Measurements from ENCODE around the gene NANOG.
"Not testable (repeated sequence)": the region's sequence is repeated elsewhere in the genome, so short reads cannot be mapped to it uniquely, and the experiment has no call there.

Gene NANOG

DNA sequence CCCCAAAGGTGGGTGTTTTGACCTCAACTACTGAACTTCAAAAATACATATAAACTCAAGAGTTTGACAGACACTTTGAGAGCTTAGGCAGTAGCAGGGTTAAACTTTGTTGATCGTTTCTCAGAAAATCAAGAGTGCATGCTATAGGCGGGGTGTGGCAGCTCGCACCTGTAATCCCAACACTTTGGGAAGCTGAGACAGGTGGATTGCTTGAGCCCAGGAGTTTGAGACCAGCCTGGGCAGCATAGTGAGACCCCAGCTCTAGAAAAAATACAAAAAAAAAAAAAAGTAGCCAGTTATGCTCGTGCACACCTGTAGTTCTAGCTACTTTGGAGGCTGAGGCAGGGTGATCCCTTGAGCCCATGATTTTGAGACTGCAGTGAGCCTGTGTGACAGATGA lies 12.3 kb downstream of the NANOG start:
- TF ChIP-seq, protein P1, sequence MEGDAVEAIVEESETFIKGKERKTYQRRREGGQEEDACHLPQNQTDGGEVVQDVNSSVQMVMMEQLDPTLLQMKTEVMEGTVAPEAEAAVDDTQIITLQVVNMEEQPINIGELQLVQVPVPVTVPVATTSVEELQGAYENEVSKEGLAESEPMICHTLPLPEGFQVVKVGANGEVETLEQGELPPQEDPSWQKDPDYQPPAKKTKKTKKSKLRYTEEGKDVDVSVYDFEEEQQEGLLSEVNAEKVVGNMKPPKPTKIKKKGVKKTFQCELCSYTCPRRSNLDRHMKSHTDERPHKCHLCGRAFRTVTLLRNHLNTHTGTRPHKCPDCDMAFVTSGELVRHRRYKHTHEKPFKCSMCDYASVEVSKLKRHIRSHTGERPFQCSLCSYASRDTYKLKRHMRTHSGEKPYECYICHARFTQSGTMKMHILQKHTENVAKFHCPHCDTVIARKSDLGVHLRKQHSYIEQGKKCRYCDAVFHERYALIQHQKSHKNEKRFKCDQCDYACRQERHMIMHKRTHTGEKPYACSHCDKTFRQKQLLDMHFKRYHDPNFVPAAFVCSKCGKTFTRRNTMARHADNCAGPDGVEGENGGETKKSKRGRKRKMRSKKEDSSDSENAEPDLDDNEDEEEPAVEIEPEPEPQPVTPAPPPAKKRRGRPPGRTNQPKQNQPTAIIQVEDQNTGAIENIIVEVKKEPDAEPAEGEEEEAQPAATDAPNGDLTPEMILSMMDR (IDR thresholded peaks at IDR 0.05; ENCODE audit: low read depth, low read length): no peak
- TF ChIP-seq, protein P2, sequence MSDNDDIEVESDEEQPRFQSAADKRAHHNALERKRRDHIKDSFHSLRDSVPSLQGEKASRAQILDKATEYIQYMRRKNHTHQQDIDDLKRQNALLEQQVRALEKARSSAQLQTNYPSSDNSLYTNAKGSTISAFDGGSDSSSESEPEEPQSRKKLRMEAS (IDR thresholded peaks at IDR 0.05; ENCODE audit: low read depth, low read length): no peak
- no peak for TF ChIP-seq POLR2A (IDR thresholded peaks at IDR 0.05; ENCODE audit: extremely low read depth, insufficient read length)
- no peak for TF ChIP-seq MYC (IDR thresholded peaks at IDR 0.05; ENCODE audit: low read depth, low read length)
- H3K4me3 ChIP-seq (ENCODE audit: low read depth, low read length): no peak overlapping the region

DNA sequence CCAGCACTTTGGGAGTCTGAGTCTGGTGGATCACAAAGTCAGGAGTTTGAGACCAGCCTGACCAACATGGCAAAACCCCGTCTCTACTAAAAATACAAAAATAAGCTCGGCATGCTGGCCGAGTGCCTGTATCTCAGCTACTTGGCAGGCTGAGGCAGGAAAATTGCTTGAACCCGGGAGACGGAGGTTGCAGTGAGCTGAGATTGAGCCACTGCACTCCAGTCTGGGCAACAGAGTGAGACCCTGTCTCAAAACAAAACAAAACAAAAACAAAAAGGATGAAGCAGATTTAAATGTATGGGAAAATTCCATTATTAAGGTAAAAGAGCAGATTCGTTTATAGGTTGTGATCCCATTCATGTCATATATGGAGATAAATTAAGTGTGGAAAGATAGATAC lies 17.1 kb downstream of the NANOG start:
- not testable (repeated sequence) for DNase-seq (ENCODE audit: low read depth)

More for the DNA sequence above, 12.3 kb downstream of the NANOG start:
- no peak for DNase-seq (ENCODE audit: low read depth)

DNA sequence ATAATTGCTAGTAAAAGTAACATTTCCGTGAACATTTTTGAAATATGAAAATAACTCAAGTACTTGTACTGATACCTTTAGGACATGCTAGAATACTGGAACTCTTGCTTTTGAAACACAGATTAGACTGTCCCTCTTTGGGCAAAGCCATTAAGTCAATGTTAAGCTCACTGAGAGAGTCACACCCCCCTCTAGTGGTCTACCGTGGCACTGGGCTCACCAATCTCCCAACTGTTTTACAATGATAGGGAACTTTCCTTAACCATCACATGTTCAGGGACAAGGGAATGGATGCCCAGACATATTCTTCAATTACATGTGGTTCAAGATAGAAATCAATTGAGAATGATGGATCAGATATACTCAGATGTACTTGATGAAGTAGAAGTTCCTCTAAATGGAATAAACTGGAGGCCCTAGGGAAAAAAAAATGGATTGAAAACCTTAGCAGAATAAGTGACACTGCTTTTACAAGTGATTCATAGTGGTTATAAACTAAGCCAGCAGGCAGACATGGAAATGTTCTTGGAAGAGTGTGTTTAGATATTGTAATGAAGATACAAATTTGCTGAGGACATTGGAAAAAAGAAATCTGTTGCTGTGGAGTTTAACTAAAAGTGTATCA lies 17.8 kb downstream of the NANOG start:
- no peak overlapping the region for H3K4me3 ChIP-seq (ENCODE audit: low read depth, low read length)
- DNase-seq (ENCODE audit: low read depth): peak; percentile 76
- TF ChIP-seq, protein P1 (IDR thresholded peaks at IDR 0.05; ENCODE audit: low read depth, low read length): peak; percentile 95
- TF ChIP-seq, protein P2 (IDR thresholded peaks at IDR 0.05; ENCODE audit: low read depth, low read length): no peak; the same call in 1 of the 2 replicates
- no peak for TF ChIP-seq POLR2A (IDR thresholded peaks at IDR 0.05; ENCODE audit: extremely low read depth, insufficient read length)

More for the DNA sequence above, 17.1 kb downstream of the NANOG start:
- H3K4me3 ChIP-seq (ENCODE audit: low read depth, low read length): not testable (repeated sequence)

DNA sequence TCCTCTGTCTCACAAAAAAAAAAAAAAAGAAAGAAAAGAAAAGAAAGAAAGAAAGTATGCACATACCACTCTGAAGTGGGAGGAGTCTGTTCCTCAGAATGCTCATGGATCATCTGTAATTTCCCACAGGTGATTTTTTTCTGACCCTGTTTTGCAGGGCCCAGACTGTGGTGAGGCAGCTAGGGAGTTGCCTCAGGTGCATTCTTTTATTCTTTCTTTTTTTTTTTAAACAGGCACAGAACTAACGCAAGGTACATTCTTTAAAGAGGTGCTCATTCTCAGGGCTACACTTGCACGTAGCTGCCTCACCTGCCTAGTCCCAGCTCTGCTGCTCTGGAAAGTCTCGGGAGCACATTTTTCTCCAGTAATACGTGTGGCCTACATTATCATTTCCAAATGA lies 36.6 kb downstream of the NANOG start:
- not testable (repeated sequence) for DNase-seq (ENCODE audit: low read depth); H3K4me3 ChIP-seq (ENCODE audit: low read depth, low read length)

DNA sequence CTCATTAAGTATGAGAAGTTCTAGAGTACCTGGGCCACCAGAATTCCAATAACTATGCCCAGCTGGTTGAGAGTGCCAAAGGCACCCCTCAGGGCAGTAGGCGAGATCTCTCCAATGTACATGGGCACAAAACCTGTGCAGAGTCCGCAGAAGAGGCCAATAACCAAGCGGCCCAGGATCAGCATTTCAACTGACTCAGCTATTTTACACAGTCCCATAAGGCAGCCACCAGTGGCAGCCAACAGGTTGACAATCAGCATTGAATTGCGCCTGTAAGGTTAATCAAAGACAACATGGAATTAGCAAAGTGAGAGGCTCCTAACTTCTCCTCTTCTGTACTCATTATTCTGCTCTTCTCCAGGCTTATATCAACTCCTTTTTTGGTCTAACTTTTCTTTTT lies 40.5 kb downstream of the NANOG start:
- not testable (repeated sequence) for H3K4me3 ChIP-seq (ENCODE audit: low read depth, low read length); DNase-seq (ENCODE audit: low read depth)

DNA sequence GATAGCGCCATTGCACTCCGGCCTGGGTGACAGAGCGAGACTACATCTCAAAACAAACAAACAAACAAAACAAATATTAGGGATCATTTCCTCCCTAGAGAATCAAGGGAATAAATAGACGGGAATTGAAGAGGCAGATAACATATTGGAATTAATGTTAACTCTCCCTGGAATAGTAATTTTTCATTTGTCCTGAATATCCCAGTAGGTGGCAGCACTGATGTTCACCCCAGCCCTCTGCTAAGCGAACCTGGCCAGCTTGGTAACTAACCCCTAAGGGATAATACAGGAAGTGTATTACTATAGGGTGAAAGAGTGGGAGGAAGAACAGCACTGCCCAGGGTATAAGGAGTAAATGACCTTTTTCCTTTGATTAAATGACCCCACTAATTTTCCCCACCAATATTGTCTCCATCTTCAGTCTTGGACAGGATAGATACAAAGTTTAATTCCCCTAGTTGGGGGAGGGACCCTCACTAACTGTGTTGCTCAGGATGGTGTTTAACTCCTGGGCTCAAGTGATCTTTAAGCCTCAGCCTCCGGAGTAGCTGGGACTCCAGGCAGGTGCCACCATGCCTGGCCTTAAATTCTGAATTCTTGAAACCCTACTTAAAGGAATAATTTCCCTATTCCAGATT lies 43.0 kb downstream of the NANOG start:
- peak; percentile 76 for DNase-seq (ENCODE audit: low read depth)
- no peak overlapping the region for H3K4me3 ChIP-seq (ENCODE audit: low read depth, low read length)

DNA sequence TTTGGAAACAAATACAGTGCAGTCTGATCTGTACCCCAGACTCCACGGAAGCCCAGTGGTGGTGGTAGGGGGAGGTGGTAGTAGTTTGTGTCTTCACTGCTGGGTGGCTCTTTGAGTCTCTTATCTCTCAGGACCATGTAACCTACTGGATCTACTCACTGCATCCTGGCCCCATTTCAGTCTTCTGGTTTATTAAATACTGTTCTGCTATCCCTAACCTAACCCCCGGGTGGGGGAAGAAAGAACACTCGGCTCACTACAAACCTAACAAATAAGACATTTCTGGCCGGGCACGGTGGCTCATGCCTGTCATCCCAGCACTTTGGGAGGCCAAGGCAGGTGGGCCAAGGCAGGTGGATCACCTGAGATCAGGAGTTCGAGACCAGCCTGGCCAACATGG lies 44.0 kb downstream of the NANOG start:
- not testable (repeated sequence) for H3K4me3 ChIP-seq (ENCODE audit: low read depth, low read length); DNase-seq (ENCODE audit: low read depth)

More for the DNA sequence above, 43.0 kb downstream of the NANOG start:
- TF ChIP-seq POLR2A (IDR thresholded peaks at IDR 0.05; ENCODE audit: extremely low read depth, insufficient read length): no peak
- TF ChIP-seq, protein P1 (IDR thresholded peaks at IDR 0.05; ENCODE audit: low read depth, low read length): peak; percentile 42

DNA sequence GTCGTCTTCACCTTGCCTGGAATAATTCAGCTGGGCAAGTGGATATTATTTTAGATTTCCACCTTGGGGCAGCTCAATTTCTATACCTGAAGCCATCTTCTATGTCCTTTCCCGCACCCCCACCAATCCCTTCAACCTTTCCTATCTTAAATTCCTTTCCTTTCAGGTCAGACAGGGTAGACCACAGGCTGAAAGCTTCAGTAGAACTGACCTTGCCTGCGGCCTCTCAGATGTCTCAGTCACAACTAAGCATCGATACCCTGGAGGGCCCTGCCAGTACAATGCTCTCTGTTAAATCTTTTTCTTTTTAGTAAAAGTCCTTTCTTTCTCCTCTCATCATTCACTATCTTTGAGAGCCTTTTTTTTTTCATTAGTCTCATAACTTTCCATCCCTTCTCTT lies 44.6 kb downstream of the NANOG start:
- DNase-seq (ENCODE audit: low read depth): no peak
- H3K4me3 ChIP-seq (ENCODE audit: low read depth, low read length): no peak overlapping the region
- TF ChIP-seq POLR2A (IDR thresholded peaks at IDR 0.05; ENCODE audit: extremely low read depth, insufficient read length) (no peak), MYC (IDR thresholded peaks at IDR 0.05; ENCODE audit: low read depth, low read length) (no peak)
- TF ChIP-seq, protein P2 (IDR thresholded peaks at IDR 0.05; ENCODE audit: low read depth, low read length): no peak
- TF ChIP-seq, protein P1 (IDR thresholded peaks at IDR 0.05; ENCODE audit: low read depth, low read length): no peak

All from NB4 (cell line).